Stimulated activated CD8-positive, alpha-beta memory T cell treated with anti-CD3 and anti-CD28 coated beads, Interleukin-2, amount 100 ng/mL, for 48 hours (primary cell): ENCODE measurements around the gene PSEN1.

Source experiments
- DNase-seq, 2 donors: peaks; one replicate each; pipeline ENCODE4 v3.0.0-alpha.2; 2020; ENCODE audit warnings: low read depth in 2 of 2

Gene PSEN1

GRCh38 chr14:73239393-73240241 is 103.3 kb downstream of the PSEN1 start:
- DNase-seq = no peak

- DNase-seq = no peak
Measured at GRCh38 chr14:73240816-73241480, 104.6 kb downstream of the PSEN1 start.

GRCh38 chr14:73241481-73242165 is 105.3 kb downstream of the PSEN1 start:
- no peak for DNase-seq

- no peak for DNase-seq
Measured at GRCh38 chr14:73242357-73242901, 106.1 kb downstream of the PSEN1 start.

GRCh38 chr14:73243341-73243740 is 107.0 kb downstream of the PSEN1 start:
- DNase-seq = no peak

- DNase-seq = no peak
Measured at GRCh38 chr14:73243748-73244147, 107.4 kb downstream of the PSEN1 start.

GRCh38 chr14:73244541-73245290 is 108.4 kb downstream of the PSEN1 start:
- no peak for DNase-seq

- DNase-seq = peak; percentile 23 to 30
Measured at GRCh38 chr14:73245480-73246325, 109.4 kb downstream of the PSEN1 start.

- no peak for DNase-seq
Measured at GRCh38 chr14:73246387-73247150, 110.3 kb downstream of the PSEN1 start.

- no peak for DNase-seq
Measured at GRCh38 chr14:73248108-73248868, 112.0 kb downstream of the PSEN1 start.

- DNase-seq = no peak
Measured at GRCh38 chr14:73249108-73249507, 112.8 kb downstream of the PSEN1 start.

GRCh38 chr14:73249564-73250316 is 113.4 kb downstream of the PSEN1 start:
- DNase-seq = no peak

- no peak for DNase-seq
Measured at GRCh38 chr14:73250317-73250713, 114.0 kb downstream of the PSEN1 start.

GRCh38 chr14:73250781-73251500 is 114.6 kb downstream of the PSEN1 start:
- DNase-seq = no peak

GRCh38 chr14:73251516-73252215 is 115.4 kb downstream of the PSEN1 start:
- no peak for DNase-seq

GRCh38 chr14:73252491-73253322 is 116.4 kb downstream of the PSEN1 start:
- no peak for DNase-seq
